ENCODE data around the gene SIGLEC8. TPM values are rescaled to one million over a fixed set of nuclear protein-coding genes. Genes with fewer than 3 reads are reported as not detected.
"Not testable (repeated sequence)": the region's sequence is repeated elsewhere in the genome, so short reads cannot be mapped to it uniquely, and the experiment has no call there.

The SIGLEC8 gene
- total RNA-seq, 1 donor from 2014 or later, result not detected

GRCh38 chr19:51501594-51502263 lies 43.5 kb upstream of the SIGLEC8 start, which contains the start of gene SIGLEC12:
TSS of gene SIGLEC12 (minus strand) at chr19:51501800. CDS start at chr19:51501733, 67 bp downstream.
- no peak within 1 kb of the TSS for H3K4me3 ChIP-seq (ENCODE audit: low read depth, low read length)
- no peak for TF ChIP-seq CTCF (conservative IDR thresholded peaks at IDR 0.05; ENCODE audit: low read depth, low read length)
- no peak for DNase-seq (ENCODE audit: low read depth)

GRCh38 chr19:51500931-51501330 lies 42.7 kb upstream of the SIGLEC8 start:
- not testable (repeated sequence) for H3K4me3 ChIP-seq (ENCODE audit: low read depth, low read length); DNase-seq (ENCODE audit: low read depth)

GRCh38 chr19:51497666-51498065 lies 39.4 kb upstream of the SIGLEC8 start:
- DNase-seq (ENCODE audit: low read depth), result no peak
- no peak for TF ChIP-seq CTCF (conservative IDR thresholded peaks at IDR 0.05; ENCODE audit: low read depth, low read length)

GRCh38 chr19:51493776-51494175 lies 35.5 kb upstream of the SIGLEC8 start:
- TF ChIP-seq CTCF (conservative IDR thresholded peaks at IDR 0.05; ENCODE audit: low read depth, low read length), result no peak
- no peak for DNase-seq (ENCODE audit: low read depth)
- H3K4me3 ChIP-seq (ENCODE audit: low read depth, low read length), result no peak overlapping the region

More at GRCh38 chr19:51497666-51498065, 39.4 kb upstream of the SIGLEC8 start:
- H3K4me3 ChIP-seq (ENCODE audit: low read depth, low read length), result no peak overlapping the region

- no peak for DNase-seq (ENCODE audit: low read depth)
- TF ChIP-seq CTCF (conservative IDR thresholded peaks at IDR 0.05; ENCODE audit: low read depth, low read length), result no peak
- H3K4me3 ChIP-seq (ENCODE audit: low read depth, low read length), result no peak overlapping the region
Measured at GRCh38 chr19:51491586-51491985, 33.3 kb upstream of the SIGLEC8 start.

- H3K4me3 ChIP-seq (ENCODE audit: low read depth, low read length), result no peak overlapping the region
- DNase-seq (ENCODE audit: low read depth), result no peak
- TF ChIP-seq CTCF (conservative IDR thresholded peaks at IDR 0.05; ENCODE audit: low read depth, low read length), result no peak
Measured at GRCh38 chr19:51490676-51491075, 32.4 kb upstream of the SIGLEC8 start.

- H3K4me3 ChIP-seq (ENCODE audit: low read depth, low read length), result no peak overlapping the region
- no peak for TF ChIP-seq CTCF (conservative IDR thresholded peaks at IDR 0.05; ENCODE audit: low read depth, low read length)
- DNase-seq (ENCODE audit: low read depth), result no peak
Measured at GRCh38 chr19:51489113-51489512, 30.9 kb upstream of the SIGLEC8 start.
